Colonic mucosa (tissue), 4 donors: ENCODE data around the gene DEDD2. TPM values are rescaled to one million over a fixed set of nuclear protein-coding genes. Genes with fewer than 3 reads are reported as not detected.

Experiments used
- DNase-seq: peaks from one replicate; pipeline ENCODE4 v3.0.0-alpha.2; 2020
- H3K27ac ChIP-seq: fragments of 200-600 bp; one replicate; pipeline ENCODE4 v1.8.0; 2021
- H3K27me3 ChIP-seq: fragments of 200-600 bp; one replicate; pipeline ENCODE4 v1.8.0; 2021
- H3K36me3 ChIP-seq: fragments of 200-600 bp; one replicate; pipeline ENCODE4 v1.8.0; 2021
- H3K4me1 ChIP-seq: fragments of 200-600 bp; one replicate; pipeline ENCODE4 v1.8.0; 2021; ENCODE audit warnings: mild to moderate bottlenecking
- H3K4me3 ChIP-seq: fragments of 200-600 bp; one replicate; pipeline ENCODE4 v1.8.0; 2021
- H3K9ac ChIP-seq, 2 donors: one replicate each; pipeline ENCODE4 v1.7.0; 2013; ENCODE audit warnings: control low read depth in 2 of 2, low read depth in 2 of 2, low read length in 2 of 2
- H3K9me3 ChIP-seq: fragments of 200-600 bp; one replicate; pipeline ENCODE4 v1.8.0; 2021
- intact Hi-C: fragments of 100-400 bp; cut with DNase I; formaldehyde crosslinking; loops from one replicate; pipeline ENCODE4 v1.14.1; 2022
- total RNA-seq, 2 donors: library from RNA; stranded (reverse); fragmentation: NEBNext Ultra II Directional in 1 of 2; extraction: Animal tissue kit (Norgen Biotek cat#: 25700) in 1 of 2; gene quantifications; one replicate each; pipeline ENCODE4 v1.2.1, GENCODE V29; 2021
- TF ChIP-seq, protein P1 (sequence below): fragments of 200-600 bp; IDR thresholded peaks from one replicate; pipeline ENCODE4 v1.8.0; 2022; ENCODE audit warnings: antibody characterized with exemption, mild to moderate bottlenecking
- donor health status: healthy.
- donor health status: DM: no; HTN: no; CAD: no.
- donor health status: DM: no; HTN: no; CAD: no.

Gene DEDD2
- total RNA-seq, 2 donors from 2014 or later: 27.0 to 33.8 TPM

DNA sequence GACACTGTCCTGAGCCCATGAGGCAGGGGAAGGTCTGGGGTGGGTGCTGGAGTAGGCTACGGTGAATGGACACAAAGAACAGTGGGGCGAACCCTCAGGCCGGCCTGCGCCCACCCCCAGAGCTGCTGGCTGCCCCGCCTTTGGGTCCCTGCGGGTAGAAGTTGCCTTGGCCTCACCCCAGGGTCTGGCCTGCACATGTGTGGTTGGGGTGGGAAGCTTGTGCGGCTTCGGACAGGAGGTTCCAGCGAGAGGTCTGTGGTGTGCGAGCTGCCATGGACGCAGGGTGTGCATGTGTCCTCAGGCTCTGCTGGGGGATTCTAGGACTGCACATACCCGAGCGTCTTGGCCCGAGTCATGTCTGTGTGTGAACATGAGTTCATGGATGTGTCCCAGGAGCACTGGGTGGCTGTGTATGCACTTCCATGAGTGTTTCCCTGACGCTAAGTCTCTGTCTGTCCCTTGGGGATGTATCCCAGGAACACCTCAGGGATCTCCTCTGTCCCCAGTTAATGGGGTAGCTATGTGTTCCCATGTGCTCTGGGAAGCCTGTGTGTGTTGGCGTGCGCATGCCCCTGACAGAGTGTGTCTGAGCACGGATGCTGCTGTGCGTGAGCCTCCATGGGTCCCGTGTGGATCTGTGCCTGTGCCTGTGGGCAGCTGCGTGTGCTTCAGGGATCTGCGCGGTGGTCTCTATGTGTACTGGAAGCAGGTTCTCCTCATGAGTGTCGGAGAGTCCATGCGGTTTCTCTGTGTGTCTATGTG lies 64.4 kb downstream of the DEDD2 start:
- no peak for DNase-seq
- H3K9me3 ChIP-seq: no peaks in the 10 kb centered on the region
- peak overlapping the region in 1 of 2 donors; percentile 3 for H3K9ac ChIP-seq
- TF ChIP-seq, protein P1, sequence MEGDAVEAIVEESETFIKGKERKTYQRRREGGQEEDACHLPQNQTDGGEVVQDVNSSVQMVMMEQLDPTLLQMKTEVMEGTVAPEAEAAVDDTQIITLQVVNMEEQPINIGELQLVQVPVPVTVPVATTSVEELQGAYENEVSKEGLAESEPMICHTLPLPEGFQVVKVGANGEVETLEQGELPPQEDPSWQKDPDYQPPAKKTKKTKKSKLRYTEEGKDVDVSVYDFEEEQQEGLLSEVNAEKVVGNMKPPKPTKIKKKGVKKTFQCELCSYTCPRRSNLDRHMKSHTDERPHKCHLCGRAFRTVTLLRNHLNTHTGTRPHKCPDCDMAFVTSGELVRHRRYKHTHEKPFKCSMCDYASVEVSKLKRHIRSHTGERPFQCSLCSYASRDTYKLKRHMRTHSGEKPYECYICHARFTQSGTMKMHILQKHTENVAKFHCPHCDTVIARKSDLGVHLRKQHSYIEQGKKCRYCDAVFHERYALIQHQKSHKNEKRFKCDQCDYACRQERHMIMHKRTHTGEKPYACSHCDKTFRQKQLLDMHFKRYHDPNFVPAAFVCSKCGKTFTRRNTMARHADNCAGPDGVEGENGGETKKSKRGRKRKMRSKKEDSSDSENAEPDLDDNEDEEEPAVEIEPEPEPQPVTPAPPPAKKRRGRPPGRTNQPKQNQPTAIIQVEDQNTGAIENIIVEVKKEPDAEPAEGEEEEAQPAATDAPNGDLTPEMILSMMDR: no peak
- intact Hi-C loops: no loop called here
- H3K4me3 ChIP-seq: no peak overlapping the region
- no peak overlapping the region for H3K27ac ChIP-seq
- H3K4me1 ChIP-seq: no peaks in the 10 kb centered on the region
- no peaks in the 10 kb centered on the region for H3K27me3 ChIP-seq
- no peaks in the 10 kb centered on the region for H3K36me3 ChIP-seq

DNA sequence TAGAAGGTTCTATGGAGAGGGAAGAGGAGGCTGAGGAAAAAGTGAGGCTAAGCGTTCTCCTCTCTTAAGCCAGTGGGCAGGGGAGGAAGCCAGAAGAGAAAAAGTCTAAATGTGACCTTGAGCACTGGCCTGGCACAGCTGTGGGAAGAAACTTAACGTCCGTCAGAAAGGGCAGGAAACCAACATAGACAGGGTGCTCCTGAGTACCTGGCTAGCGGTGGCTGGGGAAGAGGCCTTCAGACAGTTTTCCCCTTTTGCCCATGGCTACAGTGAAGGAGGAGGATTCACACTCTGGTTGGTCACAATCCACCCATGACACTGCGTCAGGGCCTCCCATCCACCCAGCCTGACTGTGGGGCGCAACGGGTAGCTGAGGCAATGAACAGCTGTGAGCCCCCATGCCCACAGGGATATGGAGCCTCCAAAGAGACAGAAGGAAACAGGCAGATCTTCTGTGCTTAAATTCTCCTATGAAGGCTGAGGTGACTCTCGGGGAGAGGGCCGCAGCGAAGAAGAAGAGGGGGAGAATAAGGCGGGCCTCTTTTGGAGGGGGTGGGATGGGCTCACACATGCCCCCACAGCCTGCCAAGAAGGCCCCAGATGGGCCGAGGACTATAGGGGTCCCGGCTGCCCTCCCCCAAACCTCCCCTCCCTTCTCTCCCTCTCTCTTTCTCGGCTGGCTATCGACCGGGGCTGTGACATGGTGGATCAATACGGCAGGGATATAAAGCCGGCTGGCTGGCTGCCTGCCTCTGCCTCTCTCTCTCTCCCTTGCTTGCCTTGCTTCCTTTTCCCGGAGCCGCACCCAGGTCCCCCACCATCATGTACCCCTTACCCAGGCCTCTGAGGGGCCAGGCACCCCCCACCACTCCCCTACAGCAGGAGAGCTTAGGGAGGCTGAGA lies 65.4 kb downstream of the DEDD2 start:
- Histone ChIP-seq H3K27me3 (no peaks in the 10 kb centered on the region), H3K27ac (no peak overlapping the region), H3K9ac (no peak overlapping the region), H3K36me3 (no peaks in the 10 kb centered on the region), H3K9me3 (no peaks in the 10 kb centered on the region), H3K4me3 (no peak overlapping the region), H3K4me1 (no peaks in the 10 kb centered on the region)
- intact Hi-C loops: no loop called here
- TF ChIP-seq, protein P1: no peak
- no peak for DNase-seq

DNA sequence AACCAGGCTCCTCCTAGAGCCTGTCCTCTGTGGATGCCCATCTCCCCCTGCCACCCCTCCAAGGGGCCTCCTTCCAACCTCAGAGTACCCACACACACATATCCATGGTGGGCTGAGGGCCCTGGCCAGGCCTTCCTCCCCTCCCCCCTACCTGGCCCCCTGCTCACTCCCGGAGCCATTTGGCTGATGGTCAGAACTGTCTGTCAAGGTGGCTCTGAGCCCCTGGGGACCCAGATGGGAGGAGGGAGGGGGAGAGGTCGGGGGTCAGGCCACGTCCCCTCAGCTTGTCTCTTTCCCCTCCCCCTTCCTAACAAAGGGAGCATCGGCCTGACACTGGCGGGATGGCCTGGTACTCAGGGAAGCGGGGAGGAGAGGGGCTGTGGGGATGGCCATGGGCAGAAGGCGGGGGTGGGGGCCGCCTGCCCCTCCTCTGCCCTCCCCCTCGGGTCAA lies 66.5 kb downstream of the DEDD2 start:
- H3K4me3 ChIP-seq: no peak overlapping the region
- no peak overlapping the region for H3K27ac ChIP-seq
- intact Hi-C loops: no loop called here
- H3K36me3 ChIP-seq: no peaks in the 10 kb centered on the region
- H3K9ac ChIP-seq: no peak overlapping the region
- no peaks in the 10 kb centered on the region for H3K9me3 ChIP-seq
- no peak for DNase-seq
- H3K4me1 ChIP-seq: no peaks in the 10 kb centered on the region
- H3K27me3 ChIP-seq: no peaks in the 10 kb centered on the region
- TF ChIP-seq, protein P1: no peak

DNA sequence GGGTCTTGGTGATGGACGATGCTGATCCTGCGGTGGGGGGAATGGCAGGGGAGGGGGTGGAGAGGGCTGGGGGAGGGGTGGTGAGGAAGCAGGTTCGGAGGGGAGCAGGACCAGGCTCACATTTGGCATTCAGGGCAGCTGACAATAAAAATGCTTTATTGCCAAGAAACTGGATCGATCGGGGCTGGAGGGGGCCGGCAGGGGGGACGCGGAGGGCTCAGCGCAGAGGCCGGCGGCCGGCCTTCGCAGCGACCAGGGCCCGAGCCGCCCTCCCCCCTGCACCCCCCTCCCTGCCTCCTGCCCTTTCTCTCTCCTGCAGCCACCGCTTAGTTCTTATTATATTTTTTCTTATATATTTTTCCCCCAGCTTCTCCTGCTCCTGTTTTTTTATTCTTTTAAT lies 67.1 kb downstream of the DEDD2 start:
- TF ChIP-seq, protein P1: no peak
- H3K27me3 ChIP-seq: no peaks in the 10 kb centered on the region
- H3K4me1 ChIP-seq: no peaks in the 10 kb centered on the region
- H3K27ac ChIP-seq: no peak overlapping the region
- H3K36me3 ChIP-seq: no peaks in the 10 kb centered on the region
- no peaks in the 10 kb centered on the region for H3K9me3 ChIP-seq
- no peak for DNase-seq
- H3K9ac ChIP-seq: no peak overlapping the region
- H3K4me3 ChIP-seq: no peak overlapping the region
- intact Hi-C loops: no loop called here

DNA sequence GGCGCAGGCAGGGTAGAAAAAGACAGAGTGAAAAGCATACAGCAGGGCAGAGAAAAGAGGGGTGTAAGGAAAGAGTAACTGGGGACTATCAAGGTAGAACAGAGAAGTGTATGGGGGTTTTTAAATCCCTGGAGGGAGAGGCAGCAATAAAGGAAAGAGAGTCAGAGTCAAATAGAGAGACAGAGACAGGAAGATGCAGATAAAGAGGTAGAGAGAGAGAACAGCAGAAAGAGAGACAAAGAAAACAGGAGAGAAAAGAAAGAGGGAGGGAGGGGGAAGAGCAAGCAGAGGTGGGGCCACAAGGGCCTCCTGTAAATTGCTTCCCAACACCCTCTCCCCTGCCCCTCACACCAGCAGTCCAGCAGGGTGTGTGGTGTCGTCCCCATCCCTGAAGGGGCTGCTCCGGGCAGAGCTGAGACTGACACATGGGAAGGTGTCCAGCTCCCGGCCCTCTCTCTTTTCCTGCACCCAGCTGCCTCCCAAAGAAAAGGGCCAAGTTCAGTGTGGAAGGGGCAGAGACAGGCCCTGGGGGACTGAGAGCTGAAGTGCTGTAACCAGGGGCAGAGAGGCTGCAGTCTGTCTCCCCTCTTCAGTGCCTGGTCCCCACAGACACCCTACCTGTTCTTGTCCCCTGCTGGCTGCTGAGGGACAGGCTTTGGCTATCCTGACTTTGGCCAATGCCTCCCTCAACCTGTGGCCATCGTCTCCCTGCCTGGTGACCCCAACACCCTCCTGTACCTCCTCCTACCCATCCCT lies 67.9 kb downstream of the DEDD2 start:
- Histone ChIP-seq H3K36me3 (no peaks in the 10 kb centered on the region), H3K9ac (no peak overlapping the region), H3K4me1 (no peaks in the 10 kb centered on the region), H3K27me3 (no peaks in the 10 kb centered on the region), H3K27ac (no peak overlapping the region), H3K4me3 (no peak overlapping the region), H3K9me3 (no peaks in the 10 kb centered on the region)
- no peak for DNase-seq
- intact Hi-C loops: no loop called here
- TF ChIP-seq, protein P1: no peak
